ENCODE results near the gene WDHD1.
A peak's percentile ranks its signal among the peaks of the same experiment; 100 is the strongest.
"Not testable (repeated sequence)": the region's sequence is repeated elsewhere in the genome, so short reads cannot be mapped to it uniquely, and the experiment has no call there.

Gene WDHD1

DNA sequence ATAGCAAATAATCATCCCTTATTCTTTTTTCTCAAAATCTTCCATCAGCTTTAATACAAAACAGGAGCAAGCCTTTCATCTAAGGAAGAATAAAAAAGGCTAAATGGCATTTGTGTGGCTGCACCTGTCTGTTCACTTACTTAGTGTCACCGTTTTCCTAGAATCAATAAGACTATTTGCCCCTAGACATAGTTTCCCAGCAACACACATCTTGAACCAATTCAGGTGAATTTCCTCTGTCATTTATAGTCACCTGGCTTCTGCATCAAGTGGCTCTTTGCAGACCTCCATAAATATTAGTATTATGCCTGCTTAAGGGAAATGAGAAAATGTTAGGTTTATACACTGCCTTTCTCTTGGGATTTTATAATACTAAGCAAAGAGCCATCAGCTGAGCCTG lies 106.8 kb downstream of the WDHD1 start:
- Mint-ChIP-seq H3K9me3 (no peaks in the 10 kb centered on the region), H3K27ac (no peak overlapping the region), H3K36me3 (ENCODE audit: low read depth) (no peaks in the 10 kb centered on the region), H3K4me1 (ENCODE audit: low read depth) (peaks cover 4% of the 10 kb centered on the region), H3K4me3 (no peak overlapping the region), H3K27me3 (ENCODE audit: low read depth) (no peaks in the 10 kb centered on the region)

DNA sequence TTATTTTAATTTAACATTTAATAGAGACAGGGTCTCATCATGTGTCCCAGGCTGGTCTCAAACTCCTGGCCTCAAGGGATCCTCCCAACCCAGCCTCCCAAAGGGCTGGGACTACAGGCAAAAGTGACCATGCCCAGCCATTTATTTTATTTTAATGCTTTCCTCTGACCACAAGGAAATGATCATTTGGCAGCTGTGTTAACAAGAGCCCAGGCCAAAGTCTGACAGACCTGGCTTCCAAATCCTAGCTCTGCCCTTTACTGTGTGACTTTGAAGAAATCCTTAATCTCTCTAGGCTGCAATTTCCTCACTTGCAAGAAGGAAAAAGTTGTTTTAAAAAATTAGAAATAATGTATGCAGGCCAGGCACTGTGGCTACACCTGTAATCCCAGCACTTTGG lies 107.6 kb downstream of the WDHD1 start:
- Mint-ChIP-seq H3K9me3 (no peaks in the 10 kb centered on the region), H3K27ac (no peak overlapping the region), H3K4me3 (no peak overlapping the region), H3K36me3 (ENCODE audit: low read depth) (no peaks in the 10 kb centered on the region), H3K4me1 (ENCODE audit: low read depth) (peaks cover 4% of the 10 kb centered on the region), H3K27me3 (ENCODE audit: low read depth) (no peaks in the 10 kb centered on the region)

DNA sequence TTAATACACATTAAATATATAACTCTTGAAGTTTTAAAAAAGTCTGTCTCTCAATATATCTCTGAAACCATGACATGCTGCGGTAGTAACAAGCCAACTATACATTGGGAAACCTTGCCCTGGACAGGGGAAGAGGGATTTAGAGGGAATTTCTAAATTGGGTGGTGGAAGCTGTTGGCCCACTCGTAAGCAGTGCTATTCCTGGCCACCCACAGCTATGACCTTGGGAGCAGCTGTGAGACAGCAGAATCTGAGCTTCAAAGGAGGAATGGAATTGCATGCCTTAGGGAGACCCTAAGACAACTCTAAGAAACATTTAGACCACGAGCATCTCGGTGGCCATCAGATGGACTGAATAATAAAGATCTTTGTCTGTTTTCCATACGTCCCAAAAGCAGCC lies 108.5 kb downstream of the WDHD1 start:
- Mint-ChIP-seq H3K36me3 (ENCODE audit: low read depth) (no peaks in the 10 kb centered on the region), H3K4me1 (ENCODE audit: low read depth) (peaks cover 4% of the 10 kb centered on the region), H3K4me3 (no peak overlapping the region), H3K9me3 (no peaks in the 10 kb centered on the region), H3K27me3 (ENCODE audit: low read depth) (no peaks in the 10 kb centered on the region), H3K27ac (no peak overlapping the region)

DNA sequence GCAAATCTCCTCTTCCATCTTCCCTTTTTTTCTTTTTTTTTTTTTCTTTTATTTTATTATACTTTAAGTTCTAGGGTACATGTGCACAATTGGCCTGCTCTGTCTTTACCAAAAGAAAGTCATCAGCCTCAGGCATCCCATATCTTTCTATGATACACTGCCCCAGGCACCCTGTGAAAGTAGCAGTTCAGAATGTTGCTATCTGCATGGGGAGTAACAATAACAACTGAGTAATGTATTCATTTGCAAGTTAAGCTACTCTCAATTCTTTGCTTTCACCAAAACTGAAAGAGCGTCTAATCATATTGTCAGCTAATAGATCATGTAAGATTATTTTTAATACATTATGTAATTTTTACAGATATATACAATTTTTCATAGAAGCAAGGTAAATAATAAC lies 110.8 kb downstream of the WDHD1 start:
- no peak overlapping the region for H3K27ac Mint-ChIP-seq
- H3K36me3 Mint-ChIP-seq (ENCODE audit: low read depth): no peaks in the 10 kb centered on the region
- H3K4me3 Mint-ChIP-seq: no peak overlapping the region
- H3K9me3 Mint-ChIP-seq: no peaks in the 10 kb centered on the region
- H3K27me3 Mint-ChIP-seq (ENCODE audit: low read depth): no peaks in the 10 kb centered on the region
- H3K4me1 Mint-ChIP-seq (ENCODE audit: low read depth): no peaks in the 10 kb centered on the region

DNA sequence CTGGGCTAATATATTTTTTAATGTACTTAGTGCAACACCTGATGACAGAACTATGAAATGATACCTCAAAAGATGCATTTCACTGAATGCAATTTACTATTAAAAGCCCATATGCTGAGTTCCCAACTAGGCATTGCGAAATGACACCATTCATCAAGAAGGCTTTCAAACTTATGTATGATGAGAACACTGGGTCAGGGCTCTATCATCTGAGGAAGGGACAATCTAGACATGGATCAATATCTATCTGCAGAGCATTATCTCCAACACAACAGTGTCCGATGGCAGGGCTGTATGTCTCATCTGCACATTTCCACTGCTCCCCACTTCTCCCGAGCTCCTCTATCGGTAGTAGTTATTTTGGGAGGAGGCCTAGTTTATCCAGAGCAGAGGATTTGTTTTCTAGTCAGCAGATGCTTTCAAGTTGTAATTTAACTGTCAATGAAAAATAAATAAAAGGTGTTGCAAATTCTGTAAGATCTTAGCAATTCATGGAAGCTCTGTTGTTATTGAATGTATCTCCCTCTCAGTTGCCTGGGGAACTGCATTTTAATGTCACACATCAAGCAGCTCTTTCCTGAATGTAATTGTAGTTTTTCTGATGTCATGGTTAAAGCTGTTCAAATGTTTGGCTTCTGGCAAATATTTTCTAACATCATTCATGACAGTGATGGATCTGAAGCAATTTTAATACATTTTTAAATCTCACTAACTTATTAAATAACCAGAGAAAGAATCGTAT lies 116.9 kb downstream of the WDHD1 start:
- Mint-ChIP-seq H3K4me1 (ENCODE audit: low read depth) (peaks cover 29% of the 10 kb centered on the region), H3K27ac (no peak overlapping the region), H3K9me3 (no peaks in the 10 kb centered on the region), H3K27me3 (ENCODE audit: low read depth) (no peaks in the 10 kb centered on the region), H3K36me3 (ENCODE audit: low read depth) (peaks cover 6% of the 10 kb centered on the region), H3K4me3 (no peak overlapping the region)

DNA sequence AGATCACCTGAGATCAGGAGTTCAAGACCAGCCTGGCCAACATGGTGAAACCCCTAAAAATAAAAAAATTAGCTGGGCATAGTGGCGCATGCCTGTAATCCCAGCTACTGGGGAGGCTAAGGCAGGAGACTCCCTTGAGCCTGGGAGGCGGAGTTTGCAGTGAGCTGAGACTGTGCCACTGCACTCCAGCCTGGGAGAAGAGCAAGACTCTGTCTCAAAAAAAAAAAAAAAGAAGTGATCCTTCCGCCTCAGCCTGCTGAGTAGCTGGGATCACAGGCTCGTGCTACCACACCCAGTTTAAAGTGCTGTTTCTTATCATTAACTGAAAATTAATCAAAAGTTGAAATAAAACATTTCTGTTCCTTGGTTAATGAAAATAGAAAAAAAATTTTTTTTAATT lies 117.9 kb downstream of the WDHD1 start:
- H3K27me3 Mint-ChIP-seq (ENCODE audit: low read depth); H3K9me3 Mint-ChIP-seq; H3K27ac Mint-ChIP-seq; H3K4me3 Mint-ChIP-seq; H3K36me3 Mint-ChIP-seq (ENCODE audit: low read depth): not testable (repeated sequence)
- H3K4me1 Mint-ChIP-seq (ENCODE audit: low read depth): peaks cover 29% of the 10 kb centered on the region

DNA sequence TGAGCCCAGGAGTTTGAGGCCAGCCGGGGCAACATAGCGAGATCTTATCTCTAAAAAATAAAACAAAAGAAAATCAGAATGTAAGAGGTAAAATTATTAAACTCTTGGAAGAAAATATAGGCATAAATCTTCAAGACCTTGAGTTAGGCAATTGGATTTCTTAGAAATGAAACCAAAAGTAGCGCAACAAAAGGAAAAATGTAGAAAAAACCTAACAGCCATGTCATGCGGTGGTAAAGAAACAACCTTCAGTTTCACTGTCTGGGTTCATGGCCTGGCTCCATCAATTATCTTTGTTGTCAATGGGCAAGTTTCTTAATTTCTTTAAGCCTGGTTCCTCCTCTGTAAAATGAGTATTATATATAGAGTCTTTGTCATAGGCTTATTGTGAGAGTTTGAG lies 118.7 kb downstream of the WDHD1 start:
- H3K27me3 Mint-ChIP-seq (ENCODE audit: low read depth): no peaks in the 10 kb centered on the region
- H3K27ac Mint-ChIP-seq: peak overlapping the region; percentile 83

DNA sequence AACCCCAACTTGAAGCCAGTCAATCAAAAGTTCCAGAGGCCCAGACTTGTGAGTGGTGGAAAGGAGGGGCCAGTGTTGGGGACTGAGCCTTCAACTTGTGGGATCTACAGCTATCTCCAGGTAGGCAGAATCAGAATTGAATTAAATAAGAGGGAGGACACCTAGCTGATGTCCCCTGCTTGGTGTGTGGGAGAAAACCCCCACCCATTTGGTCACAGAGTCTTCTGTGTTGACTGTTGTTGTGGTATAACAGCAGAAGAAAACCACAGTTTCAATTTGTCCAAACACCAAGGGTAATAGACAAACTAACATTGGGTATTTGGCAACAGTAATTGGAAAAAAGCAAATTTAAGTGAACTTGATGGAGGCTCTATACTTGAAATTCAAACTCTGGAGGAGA lies 120.8 kb downstream of the WDHD1 start:
- Mint-ChIP-seq H3K9me3 (no peaks in the 10 kb centered on the region), H3K36me3 (ENCODE audit: low read depth) (peaks cover 6% of the 10 kb centered on the region), H3K4me3 (no peak overlapping the region), H3K4me1 (ENCODE audit: low read depth) (peaks cover 31% of the 10 kb centered on the region), H3K27me3 (ENCODE audit: low read depth) (no peaks in the 10 kb centered on the region), H3K27ac (peak overlapping the region; percentile 43)

More for the DNA sequence above, 118.7 kb downstream of the WDHD1 start:
- H3K36me3 Mint-ChIP-seq (ENCODE audit: low read depth): peaks cover 6% of the 10 kb centered on the region
- H3K9me3 Mint-ChIP-seq: no peaks in the 10 kb centered on the region
- H3K4me3 Mint-ChIP-seq: peak overlapping the region; percentile 77
- H3K4me1 Mint-ChIP-seq (ENCODE audit: low read depth): peaks cover 30% of the 10 kb centered on the region

DNA sequence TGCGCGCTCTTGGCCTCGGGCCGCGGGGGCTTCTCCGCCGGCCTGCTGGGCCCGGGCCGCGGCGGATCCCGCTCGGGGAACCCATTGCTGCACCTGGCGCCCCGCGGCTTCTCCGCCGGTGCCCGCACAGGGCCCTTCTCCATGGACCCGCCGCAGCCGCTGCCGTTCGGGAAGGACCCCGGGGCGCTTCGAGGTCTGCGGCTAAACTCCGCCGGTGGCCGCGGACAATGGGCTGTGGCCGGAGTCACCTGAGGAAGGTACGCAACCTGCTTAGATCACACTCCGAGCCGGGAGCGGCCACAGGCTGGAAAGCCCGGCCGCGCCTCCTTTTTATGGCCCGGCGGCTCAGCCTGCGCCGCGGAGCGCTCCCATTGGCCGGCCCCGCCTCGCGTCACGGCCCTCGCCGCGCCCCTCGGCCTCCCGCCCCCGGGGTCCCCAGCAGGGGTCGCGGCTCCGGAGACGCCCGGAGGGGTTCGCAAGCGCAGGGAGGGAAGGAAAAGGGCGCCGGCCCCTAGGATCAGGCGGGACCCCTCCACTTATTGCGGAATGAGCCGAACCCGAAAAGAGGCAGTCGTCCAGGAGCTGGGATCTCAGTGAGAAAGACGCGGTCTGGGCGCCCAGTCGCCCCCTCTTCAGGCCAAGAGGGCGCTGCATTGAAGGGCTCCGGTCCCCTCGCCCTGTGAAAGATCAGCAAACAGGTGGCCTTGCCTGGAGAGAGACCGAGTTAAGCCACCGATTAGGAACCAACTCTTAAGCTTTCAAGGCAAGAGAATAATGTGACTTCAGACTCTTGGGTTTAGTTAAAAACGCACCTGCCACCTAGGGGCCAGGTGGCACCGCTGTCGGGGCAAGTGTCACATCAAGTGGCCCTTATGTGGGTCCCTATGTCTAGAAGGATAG lies 124.1 kb downstream of the WDHD1 start, which contains the start of gene GCH1:
GCH1 (minus strand) TSS at position 306 of the 900 bp plus-strand sequence; CDS start at position 143, 163 bp downstream.
- Mint-ChIP-seq H3K9me3 (no peaks in the 10 kb centered on the region), H3K27ac (peak within 1 kb of the TSS; percentile 85), H3K4me1 (ENCODE audit: low read depth) (peaks cover 31% of the 10 kb centered on the region), H3K36me3 (ENCODE audit: low read depth) (peaks cover 8% of the 10 kb centered on the region), H3K27me3 (ENCODE audit: low read depth) (no peaks in the 10 kb centered on the region), H3K4me3 (peak within 1 kb of the TSS; percentile 87)

DNA sequence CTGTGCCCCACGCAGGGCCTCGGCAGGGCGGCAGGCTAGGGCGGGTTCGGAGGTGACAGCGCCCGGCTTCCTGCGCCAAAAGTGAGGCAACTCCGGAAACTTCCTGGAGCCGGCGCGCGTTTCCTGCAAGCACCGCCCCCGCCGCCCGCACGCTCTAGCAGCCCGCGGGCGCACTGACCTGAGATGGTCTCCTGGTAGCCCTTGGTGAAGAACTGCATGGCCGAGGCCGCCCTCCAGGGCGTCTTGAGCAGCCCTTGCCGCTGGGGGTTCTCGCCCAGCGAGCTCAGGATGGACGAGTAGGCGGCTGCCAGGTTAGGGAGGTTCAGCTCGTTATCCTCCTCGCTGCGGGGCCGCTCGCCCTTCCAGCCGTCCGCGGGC lies 124.8 kb downstream of the WDHD1 start:
- H3K27ac Mint-ChIP-seq: peak overlapping the region; percentile 67
- H3K9me3 Mint-ChIP-seq: no peaks in the 10 kb centered on the region
- no peaks in the 10 kb centered on the region for H3K27me3 Mint-ChIP-seq (ENCODE audit: low read depth)
- H3K4me3 Mint-ChIP-seq: peak overlapping the region; percentile 87
- peaks cover 12% of the 10 kb centered on the region for H3K36me3 Mint-ChIP-seq (ENCODE audit: low read depth)
- H3K4me1 Mint-ChIP-seq (ENCODE audit: low read depth): peaks cover 30% of the 10 kb centered on the region

DNA sequence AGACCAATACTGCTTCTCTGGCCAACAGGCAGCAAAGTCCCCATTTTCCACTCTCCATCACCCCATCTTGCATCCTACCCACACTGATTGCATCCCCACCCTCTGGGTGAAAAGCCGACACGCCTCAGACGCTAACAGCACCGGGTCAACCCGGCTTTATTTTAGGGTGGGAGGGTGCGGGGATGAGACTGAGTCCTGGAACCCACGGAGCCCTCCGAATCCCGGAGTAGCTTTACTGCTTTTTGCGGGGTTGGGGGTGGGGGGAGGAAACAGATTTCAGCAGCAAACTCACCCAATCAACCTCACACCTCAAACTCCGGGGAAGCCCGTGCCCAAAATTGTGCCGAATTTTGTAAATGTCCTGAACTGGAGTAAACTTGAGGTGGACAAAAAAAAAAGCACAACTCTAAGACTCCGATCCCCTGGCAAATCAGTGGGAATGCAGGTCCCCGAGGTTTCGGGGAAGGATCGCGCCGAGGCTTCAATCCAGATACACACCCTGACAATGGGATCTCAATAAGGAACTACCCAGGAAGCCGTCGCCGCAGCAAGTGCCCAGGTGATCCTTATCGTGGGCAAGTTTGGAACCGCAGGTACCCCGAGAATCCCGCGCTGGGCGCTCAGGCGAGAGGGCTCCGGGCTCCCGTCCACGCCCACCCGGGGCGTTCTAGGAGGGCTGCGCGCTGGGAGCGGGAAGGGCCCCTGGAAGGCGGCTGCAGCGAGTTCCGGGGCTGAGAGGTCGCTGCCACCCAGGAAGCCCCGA lies 125.3 kb downstream of the WDHD1 start:
- Mint-ChIP-seq H3K9me3 (no peaks in the 10 kb centered on the region), H3K27me3 (ENCODE audit: low read depth) (no peaks in the 10 kb centered on the region), H3K4me3 (peak overlapping the region; percentile 87), H3K4me1 (ENCODE audit: low read depth) (peaks cover 25% of the 10 kb centered on the region), H3K27ac (peak overlapping the region; percentile 83), H3K36me3 (ENCODE audit: low read depth) (peaks cover 11% of the 10 kb centered on the region)

DNA sequence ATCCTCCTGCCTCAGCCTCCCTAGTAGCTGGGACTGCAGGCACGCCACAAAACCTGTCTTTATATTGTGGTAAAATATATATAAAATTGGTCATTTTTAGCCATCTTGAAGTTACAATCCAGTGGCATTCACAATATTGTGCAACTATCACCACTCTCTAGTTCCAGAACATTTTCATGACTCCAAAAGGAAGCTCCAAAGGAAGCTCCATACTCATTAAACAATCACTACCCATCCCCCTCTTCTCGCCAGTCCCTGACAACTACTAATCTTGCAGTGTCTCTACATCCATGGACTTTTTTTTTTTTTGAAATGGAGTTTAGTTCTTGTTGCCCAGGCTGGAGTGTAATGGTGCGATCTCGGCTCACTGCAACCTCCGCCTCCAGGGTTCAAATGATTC lies 127.3 kb downstream of the WDHD1 start:
- Mint-ChIP-seq H3K4me1 (ENCODE audit: low read depth) (peaks cover 26% of the 10 kb centered on the region), H3K4me3 (peak overlapping the region; percentile 32), H3K27ac (no peak overlapping the region)

DNA sequence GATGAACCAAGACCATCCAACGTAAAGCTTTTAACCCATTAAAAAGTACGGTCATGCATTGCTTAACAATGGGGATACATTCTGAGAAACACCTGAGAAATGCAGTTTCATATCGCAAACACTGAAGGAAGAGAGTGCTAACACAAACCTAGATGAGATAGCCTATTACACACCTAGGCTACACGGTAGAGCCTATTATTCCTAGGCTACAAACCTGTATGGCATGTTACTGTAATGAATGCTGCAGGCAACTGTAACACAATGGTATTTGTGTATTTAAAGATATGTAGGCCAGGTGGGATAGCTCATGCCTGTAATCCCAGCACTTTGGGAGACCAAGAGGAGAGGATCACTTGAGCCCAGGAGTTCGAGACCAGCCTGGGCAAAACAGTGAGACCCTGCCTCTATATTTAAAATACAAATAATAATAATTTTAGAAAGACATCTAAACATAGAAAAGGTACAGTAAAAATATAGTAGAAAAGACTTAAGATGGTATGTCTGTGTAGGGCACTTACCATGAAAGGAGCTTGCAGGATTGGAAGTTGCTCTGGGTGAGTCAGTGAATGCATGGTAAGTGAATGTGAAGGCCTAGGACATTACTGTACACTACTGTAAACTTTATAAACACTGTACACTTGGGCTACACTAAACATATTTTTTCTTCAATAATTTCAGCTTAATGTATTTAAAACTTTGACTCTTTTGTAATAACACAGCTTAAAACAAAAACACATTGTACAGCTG lies 128.9 kb downstream of the WDHD1 start:
- not testable (repeated sequence) for H3K27me3 Mint-ChIP-seq (ENCODE audit: low read depth); H3K9me3 Mint-ChIP-seq; H3K4me3 Mint-ChIP-seq; H3K27ac Mint-ChIP-seq
- Mint-ChIP-seq H3K4me1 (ENCODE audit: low read depth) (peaks cover 32% of the 10 kb centered on the region), H3K36me3 (ENCODE audit: low read depth) (peaks cover 16% of the 10 kb centered on the region)

More for the DNA sequence above, 127.3 kb downstream of the WDHD1 start:
- H3K9me3 Mint-ChIP-seq: no peaks in the 10 kb centered on the region
- no peaks in the 10 kb centered on the region for H3K27me3 Mint-ChIP-seq (ENCODE audit: low read depth)
- H3K36me3 Mint-ChIP-seq (ENCODE audit: low read depth): peaks cover 15% of the 10 kb centered on the region

DNA sequence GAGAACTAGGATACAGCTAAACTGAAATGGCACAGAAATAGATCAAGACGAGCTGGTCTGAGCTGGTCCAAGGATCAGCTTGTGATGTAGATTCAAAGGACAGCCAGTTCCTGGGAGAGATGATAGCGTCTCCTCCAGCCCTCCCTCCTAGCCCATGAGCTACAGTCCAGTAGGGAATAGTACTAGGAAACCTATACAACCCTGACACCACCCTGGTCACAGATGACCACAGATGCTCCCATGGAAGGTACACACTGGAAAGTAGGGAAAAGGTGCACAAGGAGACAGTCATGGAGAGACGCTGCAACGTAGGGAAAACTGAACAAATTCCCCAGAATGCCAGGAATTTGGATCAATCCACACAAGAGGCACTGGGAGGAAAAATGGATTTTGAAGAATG lies 131.2 kb downstream of the WDHD1 start:
- Mint-ChIP-seq H3K27me3 (ENCODE audit: low read depth) (no peaks in the 10 kb centered on the region), H3K4me1 (ENCODE audit: low read depth) (peaks cover 33% of the 10 kb centered on the region), H3K9me3 (no peaks in the 10 kb centered on the region), H3K36me3 (ENCODE audit: low read depth) (peaks cover 16% of the 10 kb centered on the region), H3K4me3 (no peak overlapping the region), H3K27ac (no peak overlapping the region)

All from T-helper 1 cell treated with Interleukin-12 subunit alpha and Interleukin-12 subunit beta and Interleukin-4 antibody, amounts not matched to agents 30 μg/mL and 1 μg/mL, for 36 hours (primary cell).